Adipose tissue (tissue), 3 donors: ENCODE results near the gene SELE. TPM values are rescaled to one million over a fixed set of nuclear protein-coding genes. Genes with fewer than 3 reads are reported as not detected.

Experiments used
- H3K27ac ChIP-seq: one replicate; pipeline ENCODE4 v1.5.1; 2013; ENCODE audit warnings: low read depth, low read length
- WGBS, 3 donors: extraction: QIAGEN DNeasy Blood & Tissue Kit; methylation state at CpG; one replicate each; pipeline ENCODE4 v1.1.7; 2013; 5-methylcytosine and 5-hydroxymethylcytosine counted together
- polyA plus RNA-seq, 3 donors: library from polyadenylated mRNA; stranded (reverse); fragments of 200-250 nt; gene quantifications; one replicate each; pipeline ENCODE4 v1.2.3, GENCODE V29; 2013
- donor health status: healthy with polysubstance abuse.
- donor health status: Bipolar disorder and iron deficiency.
- donor health status: healthy.

Gene SELE, protein sequence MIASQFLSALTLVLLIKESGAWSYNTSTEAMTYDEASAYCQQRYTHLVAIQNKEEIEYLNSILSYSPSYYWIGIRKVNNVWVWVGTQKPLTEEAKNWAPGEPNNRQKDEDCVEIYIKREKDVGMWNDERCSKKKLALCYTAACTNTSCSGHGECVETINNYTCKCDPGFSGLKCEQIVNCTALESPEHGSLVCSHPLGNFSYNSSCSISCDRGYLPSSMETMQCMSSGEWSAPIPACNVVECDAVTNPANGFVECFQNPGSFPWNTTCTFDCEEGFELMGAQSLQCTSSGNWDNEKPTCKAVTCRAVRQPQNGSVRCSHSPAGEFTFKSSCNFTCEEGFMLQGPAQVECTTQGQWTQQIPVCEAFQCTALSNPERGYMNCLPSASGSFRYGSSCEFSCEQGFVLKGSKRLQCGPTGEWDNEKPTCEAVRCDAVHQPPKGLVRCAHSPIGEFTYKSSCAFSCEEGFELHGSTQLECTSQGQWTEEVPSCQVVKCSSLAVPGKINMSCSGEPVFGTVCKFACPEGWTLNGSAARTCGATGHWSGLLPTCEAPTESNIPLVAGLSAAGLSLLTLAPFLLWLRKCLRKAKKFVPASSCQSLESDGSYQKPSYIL
- 10 to 100 TPM in 1 of 3 donors, 1 to 10 TPM in 1, under 1 TPM in 1; 0.87 to 65.7 (median 7.6) TPM for polyA plus RNA-seq

GRCh38 chr1:169733924-169734323 is at the start of gene SELE:
Gene SELE, minus strand, starts transcription at chr1:169734079. Its CDS starts 467 bp downstream, at chr1:169733612.
- 69 to 71% (median 69%) methylated on average over 7 of the region's 7 CpGs for WGBS, 3 donors

GRCh38 chr1:169782596-169782995 is 48.7 kb upstream of the SELE start:
- H3K27ac ChIP-seq: no peak overlapping the region
- 74 to 87% (median 77%) methylated on average over 3 of the region's 3 CpGs for WGBS, 3 donors

More at GRCh38 chr1:169733924-169734323, at the start of gene SELE:
- H3K27ac ChIP-seq: no peak within 1 kb of the TSS

DNA sequence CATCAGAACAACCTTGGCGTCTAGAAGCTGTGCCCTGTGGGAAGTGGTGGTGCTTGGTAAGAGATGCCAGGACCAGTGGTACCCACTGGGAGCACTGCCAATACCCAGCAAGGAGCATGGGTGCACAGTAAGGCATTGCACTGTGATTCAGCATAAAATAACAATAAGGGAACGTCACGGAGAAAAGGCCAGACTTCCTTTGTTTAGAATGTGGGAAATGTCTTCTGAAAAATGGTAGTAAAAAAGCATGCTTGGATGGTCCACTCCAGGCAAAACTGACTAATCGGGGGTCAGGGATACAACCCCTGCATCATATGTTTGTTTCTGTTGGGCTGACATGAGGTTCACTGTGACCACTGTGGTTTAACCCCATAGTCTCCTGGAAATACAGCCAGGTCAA is 46.1 kb upstream of the SELE start:
- H3K27ac ChIP-seq: no peak overlapping the region
- WGBS, 3 donors: 30 to 52% (median 32%) methylated on average over 4 of the region's 4 CpGs

- no peak overlapping the region for H3K27ac ChIP-seq
These were observed 45.3 kb upstream of the SELE start for GRCh38 chr1:169779150-169779549.

DNA sequence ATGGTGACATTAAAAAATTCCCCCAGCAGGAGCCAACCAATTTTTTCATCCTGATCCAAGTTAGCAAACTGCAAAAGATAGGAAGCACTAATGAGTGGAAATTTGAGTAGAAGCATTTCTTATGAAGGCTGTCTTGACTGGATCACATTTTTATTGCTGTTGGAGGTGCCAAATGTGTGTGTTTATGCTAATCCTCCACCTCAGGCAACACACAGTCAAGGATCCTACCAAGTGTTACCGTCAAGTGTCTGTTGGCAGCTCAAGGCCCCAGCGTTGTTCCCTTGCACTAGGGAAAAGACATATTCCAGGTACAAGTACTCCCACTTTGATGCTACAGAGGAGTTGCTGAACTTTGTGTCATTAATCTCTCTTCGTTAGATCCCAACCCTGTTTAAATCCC is 42.6 kb upstream of the SELE start:
- 42 to 67% (median 64%) methylated on average over 3 of the region's 3 CpGs for WGBS, 3 donors
- no peak overlapping the region for H3K27ac ChIP-seq

- H3K27ac ChIP-seq: no peak overlapping the region
- 83 to 92% (median 92%) methylated on average over 2 of the region's 2 CpGs for WGBS, 3 donors
These were observed 34.3 kb upstream of the SELE start for GRCh38 chr1:169768161-169768560.

DNA sequence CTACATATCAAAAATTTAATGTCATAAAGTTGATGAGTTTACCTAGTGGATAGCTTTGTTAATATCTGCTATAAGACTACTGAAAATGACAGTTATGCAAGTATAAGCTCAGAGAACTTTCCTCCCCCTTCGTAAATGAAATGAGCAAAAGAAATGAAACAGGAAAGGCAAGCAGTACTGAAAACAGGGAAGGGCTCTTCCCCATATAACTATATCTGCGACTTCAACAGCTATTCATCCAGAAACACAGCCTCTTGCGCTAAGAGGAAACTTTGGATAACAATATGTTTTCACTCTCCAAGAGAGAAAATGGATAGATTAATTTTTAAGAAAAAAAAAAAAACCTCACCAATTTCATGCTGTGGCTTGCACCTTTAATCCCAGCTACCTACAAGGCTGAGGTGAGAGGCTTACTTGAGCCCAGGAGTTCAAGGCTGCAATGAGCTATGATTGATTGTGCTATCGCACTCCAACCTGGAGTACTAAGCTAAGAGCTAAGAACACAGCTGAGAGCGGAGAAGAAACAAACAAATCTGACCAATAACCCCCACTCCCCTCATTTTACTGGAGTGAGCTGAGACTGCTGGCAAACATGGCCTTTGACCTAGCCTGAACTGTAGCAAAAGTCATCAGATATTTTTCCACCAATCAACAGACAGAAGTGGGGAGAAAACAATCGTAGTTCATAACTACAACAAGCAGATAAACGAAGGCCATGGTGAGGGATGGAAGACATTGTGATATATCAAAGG is 31.9 kb upstream of the SELE start:
- 44 to 72% (median 66%) methylated on average over 7 of the region's 7 CpGs for WGBS, 3 donors
- H3K27ac ChIP-seq: no peak overlapping the region

DNA sequence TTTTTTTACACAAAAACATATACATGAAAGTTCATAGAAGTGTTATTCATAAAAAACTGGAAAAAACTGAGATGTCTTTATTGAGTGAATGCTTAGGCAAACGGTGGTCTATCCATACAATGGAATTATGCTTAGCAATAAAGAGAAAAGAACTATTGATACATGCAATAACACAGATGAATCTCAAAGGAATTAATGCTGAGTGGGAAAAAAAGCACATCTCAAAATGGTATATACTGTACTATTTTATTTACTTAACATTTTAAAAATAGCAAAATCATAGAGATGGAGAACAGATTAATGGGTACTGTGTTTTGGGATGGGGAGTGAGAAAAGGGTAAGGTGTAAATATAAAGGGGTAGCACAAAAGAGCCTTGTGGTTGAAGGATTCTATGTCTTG is 31.0 kb upstream of the SELE start:
- 56 to 74% (median 73%) methylated on average over 1 of the region's 1 CpG for WGBS, 3 donors
- no peak overlapping the region for H3K27ac ChIP-seq

GRCh38 chr1:169762699-169763098 is 28.8 kb upstream of the SELE start:
- H3K27ac ChIP-seq: no peak overlapping the region
- 91 to 97% (median 96%) methylated on average over 1 of the region's 1 CpG for WGBS, 3 donors

DNA sequence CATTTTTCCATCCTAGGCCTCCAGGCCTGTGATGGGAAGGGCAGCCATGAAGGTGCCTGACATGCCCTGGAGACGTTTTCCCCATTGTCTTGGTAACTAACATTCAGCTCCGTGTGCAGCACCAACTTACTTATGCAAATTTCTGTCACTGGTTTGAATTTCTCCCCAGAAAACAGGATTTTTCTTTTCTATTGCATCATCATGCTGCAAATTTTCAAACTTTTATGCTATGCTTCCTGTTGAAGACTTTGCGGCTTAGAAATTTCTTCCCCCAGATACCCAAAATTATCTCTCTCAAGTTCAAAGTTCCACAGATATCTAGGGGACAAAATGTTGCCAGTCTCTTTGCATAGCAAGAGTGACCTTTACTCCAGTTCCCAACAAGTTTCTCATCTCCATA is 25.2 kb upstream of the SELE start:
- WGBS, 3 donors: 81 to 86% (median 85%) methylated on average over 3 of the region's 3 CpGs
- H3K27ac ChIP-seq: no peak overlapping the region

DNA sequence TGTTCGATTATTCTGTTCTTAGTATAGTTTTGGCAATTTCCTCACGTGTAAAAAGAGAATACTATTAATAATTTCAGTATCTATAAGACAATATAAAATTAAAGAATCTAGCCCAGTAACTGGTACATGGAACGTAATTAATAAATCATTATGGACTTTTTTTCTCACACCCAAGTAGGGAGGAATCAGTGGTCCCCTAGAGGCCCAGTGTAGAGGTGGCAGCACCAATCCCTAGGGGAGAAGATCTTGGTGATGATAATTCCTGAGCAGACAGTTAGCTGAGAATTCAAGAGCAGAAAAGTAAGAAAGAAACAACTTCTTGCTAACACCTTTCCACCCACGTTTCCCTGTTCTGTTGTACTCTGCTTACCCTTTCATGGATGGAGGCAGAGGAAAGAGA is 19.7 kb upstream of the SELE start:
- WGBS, 3 donors: 61 to 78% (median 69%) methylated on average over 4 of the region's 4 CpGs
- no peak overlapping the region for H3K27ac ChIP-seq

GRCh38 chr1:169750041-169750440 is 16.2 kb upstream of the SELE start:
- WGBS, 3 donors: 67 to 87% (median 80%) methylated on average over 1 of the region's 1 CpG
- no peak overlapping the region for H3K27ac ChIP-seq

- no peak overlapping the region for H3K27ac ChIP-seq
- 83 to 86% (median 86%) methylated on average over 2 of the region's 2 CpGs for WGBS, 3 donors
These were observed 12.7 kb upstream of the SELE start for GRCh38 chr1:169746550-169746949.

DNA sequence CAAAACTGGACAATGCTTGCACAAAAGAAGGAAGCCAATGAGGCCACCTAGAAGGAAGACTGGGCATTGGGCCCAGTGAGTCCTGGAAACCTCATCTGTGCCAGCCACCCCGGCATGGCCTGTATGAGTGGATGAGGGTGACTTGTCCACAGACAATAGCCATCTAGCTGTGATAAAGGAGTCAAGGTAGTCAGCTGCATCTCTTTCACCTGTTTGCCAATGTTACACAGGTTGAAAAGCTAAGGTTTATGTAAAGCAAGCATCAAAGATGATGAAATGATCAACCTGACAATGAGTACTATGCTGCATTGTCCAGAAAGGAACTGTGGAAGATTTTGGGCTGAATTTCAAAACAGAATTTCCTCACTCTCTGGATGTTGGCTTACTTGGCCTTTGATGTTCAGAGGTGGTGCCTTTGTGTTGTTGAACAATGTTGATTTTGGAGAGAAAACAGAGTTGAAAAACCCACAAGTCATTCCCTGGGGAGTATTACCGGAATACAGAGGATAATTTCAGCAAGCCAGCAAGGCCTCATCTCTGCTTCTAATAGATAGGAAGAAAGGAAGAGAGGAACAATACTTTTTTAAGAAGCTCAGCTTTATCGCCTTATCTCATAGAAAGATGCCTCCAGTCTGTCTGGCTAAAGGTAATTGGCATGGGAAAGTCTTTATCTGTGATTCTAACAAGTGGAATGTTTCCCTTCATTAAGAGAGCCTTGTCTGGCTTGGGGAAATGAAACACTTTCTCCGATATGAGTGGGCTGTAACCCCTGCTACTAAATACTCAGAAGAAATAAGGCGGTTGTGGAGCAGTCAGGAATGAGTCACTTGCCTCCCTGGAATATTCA is 11.4 kb upstream of the SELE start:
- H3K27ac ChIP-seq: no peak overlapping the region

GRCh38 chr1:169741666-169742394 is 8.0 kb upstream of the SELE start:
- WGBS, 3 donors: 82 to 83% (median 83%) methylated on average over 6 of the region's 6 CpGs
- no peak overlapping the region for H3K27ac ChIP-seq

More for the DNA sequence above, 11.4 kb upstream of the SELE start:
- 52 to 56% (median 55%) methylated on average over 5 of the region's 5 CpGs for WGBS, 3 donors

- WGBS, 3 donors: 39 to 51% (median 43%) methylated on average over 5 of the region's 5 CpGs
- H3K27ac ChIP-seq: no peak overlapping the region
These were observed 6.1 kb upstream of the SELE start for GRCh38 chr1:169739980-169740379.

DNA sequence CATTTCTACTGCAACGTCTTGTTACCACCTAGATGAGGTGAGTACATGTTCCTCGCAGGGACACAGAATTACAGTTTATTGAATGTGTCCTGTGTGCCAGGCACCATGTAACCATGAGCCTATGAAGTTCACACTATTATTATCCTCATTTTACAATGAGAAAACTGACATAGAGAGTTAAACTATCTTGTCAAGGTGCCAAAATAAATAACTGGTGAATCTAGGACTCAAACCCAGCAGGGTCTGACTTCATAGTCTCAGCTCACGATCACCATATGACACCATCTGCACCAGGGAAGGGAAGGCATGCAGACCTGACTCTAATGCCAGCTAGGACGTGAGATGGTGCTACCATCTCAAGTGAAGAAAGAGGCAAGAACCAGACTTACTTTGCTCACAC is 2.4 kb downstream of the SELE start:
- 59 to 82% (median 72%) methylated on average over 4 of the region's 4 CpGs for WGBS, 3 donors

GRCh38 chr1:169729991-169730390 is 3.9 kb downstream of the SELE start:
- H3K27ac ChIP-seq: no peak overlapping the region

More for the DNA sequence above, 2.4 kb downstream of the SELE start:
- no peak overlapping the region for H3K27ac ChIP-seq
